GM18873 (cell line): ENCODE results near the gene GLIS1.

Source experiments
- ATAC-seq: cut with Tn5 transposase; IDR thresholded peaks from one replicate; pipeline ENCODE4 v1.9.1; 2021; ENCODE audit warnings: mild to moderate bottlenecking, moderate library complexity, moderate number of reproducible peaks; ENCODE audit not compliant: unreplicated experiment, low FRiP score

The GLIS1 gene

DNA sequence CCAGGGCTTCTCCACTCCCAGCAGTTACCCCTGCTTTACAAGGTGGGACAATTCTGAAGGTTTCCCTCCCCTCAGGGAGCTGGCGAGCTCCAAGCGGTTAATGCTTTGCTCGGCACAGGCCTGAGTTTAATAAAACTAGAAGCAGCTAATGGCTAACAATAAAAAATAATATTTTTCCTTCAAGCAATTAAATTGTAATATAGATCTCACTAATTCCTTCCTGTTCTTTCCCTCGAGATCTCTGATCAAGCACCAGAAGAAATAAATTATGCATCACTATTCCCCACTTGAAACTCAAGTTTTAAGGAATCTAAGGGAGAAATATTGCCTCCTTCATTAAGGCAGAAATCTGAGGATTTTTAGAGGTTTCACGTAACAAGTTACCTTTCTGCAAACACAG, 42.9 kb downstream of the GLIS1 start:
- no peak for ATAC-seq

- ATAC-seq: no peak
Observed at GRCh38 chr1:53695116-53695515, 43.8 kb downstream of the GLIS1 start.

DNA sequence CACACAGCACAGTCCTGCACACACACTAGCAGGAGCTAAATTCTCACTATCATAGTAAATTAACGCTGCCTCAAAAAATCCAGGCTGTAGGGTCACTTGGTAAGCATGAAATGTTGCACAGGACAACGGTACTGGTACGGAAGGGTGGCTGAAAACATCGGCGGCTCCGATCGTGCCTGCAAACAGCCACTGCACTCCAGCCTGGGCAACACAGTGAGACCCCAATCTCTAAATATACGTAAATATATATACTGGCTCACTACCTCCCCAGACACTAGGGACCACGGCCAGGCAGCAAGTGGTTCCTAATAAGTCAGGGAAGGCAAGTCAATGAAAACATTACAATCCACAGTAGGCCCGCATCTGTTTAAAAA, 44.3 kb downstream of the GLIS1 start:
- ATAC-seq: no peak

GRCh38 chr1:53693773-53694717, 44.9 kb downstream of the GLIS1 start:
- ATAC-seq: no peak

DNA sequence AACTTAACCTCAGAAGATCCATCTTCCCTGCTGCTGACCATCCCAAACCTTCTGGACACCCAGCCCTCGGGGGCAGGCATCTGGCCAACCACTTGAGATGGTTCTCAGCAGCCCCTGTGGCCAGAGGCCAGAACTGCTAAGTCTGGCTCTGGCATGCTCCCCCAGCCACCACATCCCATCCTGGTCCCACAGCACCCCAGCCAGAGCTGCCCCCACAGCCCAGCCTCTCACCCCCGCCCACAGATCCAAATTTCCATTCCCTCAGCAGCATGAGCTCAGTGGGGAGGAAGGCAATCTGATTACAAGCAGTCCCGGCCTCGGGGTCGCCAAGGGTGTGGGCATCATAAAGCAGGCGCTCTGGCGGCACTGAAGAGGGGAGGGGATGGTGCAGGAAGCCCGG, 45.6 kb downstream of the GLIS1 start:
- no peak for ATAC-seq

DNA sequence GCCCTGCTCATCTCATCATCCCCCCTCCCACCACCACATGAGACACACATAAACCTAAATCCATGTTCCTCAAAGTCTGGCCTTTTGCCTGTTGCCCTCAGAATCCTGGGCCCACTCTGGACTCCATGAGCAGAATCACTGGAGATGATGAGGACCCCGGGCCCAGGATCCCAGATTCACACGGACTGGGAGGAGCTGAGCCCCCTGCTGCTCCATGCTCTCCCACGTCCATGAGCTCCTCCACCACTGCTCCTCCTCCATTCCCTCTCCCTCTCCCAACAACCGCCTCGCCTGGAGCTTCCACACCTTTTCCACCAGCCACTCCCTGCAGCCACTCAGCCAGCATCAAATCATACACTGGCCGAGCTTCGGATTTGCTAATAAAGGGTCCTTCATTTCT, 47.6 kb downstream of the GLIS1 start:
- no peak for ATAC-seq

DNA sequence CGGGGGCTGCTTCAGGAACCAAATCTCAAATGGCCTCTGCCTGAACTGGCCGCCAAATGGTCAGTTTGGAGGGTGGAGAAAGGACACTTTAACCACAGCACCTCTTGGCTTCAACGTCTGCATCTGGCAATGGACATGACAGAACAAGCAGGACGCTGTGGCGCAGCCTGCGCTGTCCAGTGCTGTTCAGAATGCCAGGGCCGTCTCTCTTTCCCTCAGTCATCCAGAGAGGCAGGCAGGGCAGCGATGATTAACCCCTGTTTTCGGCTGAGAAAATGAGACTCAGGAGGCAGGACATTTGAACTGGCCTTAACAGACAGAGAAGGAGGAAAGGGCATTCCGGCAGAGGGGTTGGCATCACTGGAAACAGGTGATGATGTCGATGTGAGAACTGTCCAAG, 48.6 kb downstream of the GLIS1 start:
- ATAC-seq: no peak

GRCh38 chr1:53689736-53690326, 49.1 kb downstream of the GLIS1 start:
- ATAC-seq: no peak

- ATAC-seq: no peak
Observed at GRCh38 chr1:53689223-53689622, 49.7 kb downstream of the GLIS1 start.

GRCh38 chr1:53688381-53689102, 50.4 kb downstream of the GLIS1 start:
- ATAC-seq: no peak

- no peak for ATAC-seq
Observed at GRCh38 chr1:53687901-53688300, 51.1 kb downstream of the GLIS1 start.

GRCh38 chr1:53687426-53687825, 51.5 kb downstream of the GLIS1 start:
- no peak for ATAC-seq

- ATAC-seq: no peak
Observed at GRCh38 chr1:53686965-53687267, 52.0 kb downstream of the GLIS1 start.

GRCh38 chr1:53686091-53686964, 52.6 kb downstream of the GLIS1 start:
- ATAC-seq: no peak

GRCh38 chr1:53685272-53686051, 53.5 kb downstream of the GLIS1 start:
- no peak for ATAC-seq

GRCh38 chr1:53684741-53685140, 54.2 kb downstream of the GLIS1 start:
- no peak for ATAC-seq

GRCh38 chr1:53683986-53684740, 54.8 kb downstream of the GLIS1 start:
- no peak for ATAC-seq

GRCh38 chr1:53682881-53683280, 56.1 kb downstream of the GLIS1 start:
- ATAC-seq: no peak
